ENCODE results near the gene PGLYRP2.

GRCh38 chr19:15428956-15429824 is 50.1 kb downstream of the PGLYRP2 start:
- TF ChIP-seq POLR2A (IDR thresholded peaks at IDR 0.05; ENCODE audit: extremely low read depth, insufficient read length) = no peak
- TF ChIP-seq, protein P1, sequence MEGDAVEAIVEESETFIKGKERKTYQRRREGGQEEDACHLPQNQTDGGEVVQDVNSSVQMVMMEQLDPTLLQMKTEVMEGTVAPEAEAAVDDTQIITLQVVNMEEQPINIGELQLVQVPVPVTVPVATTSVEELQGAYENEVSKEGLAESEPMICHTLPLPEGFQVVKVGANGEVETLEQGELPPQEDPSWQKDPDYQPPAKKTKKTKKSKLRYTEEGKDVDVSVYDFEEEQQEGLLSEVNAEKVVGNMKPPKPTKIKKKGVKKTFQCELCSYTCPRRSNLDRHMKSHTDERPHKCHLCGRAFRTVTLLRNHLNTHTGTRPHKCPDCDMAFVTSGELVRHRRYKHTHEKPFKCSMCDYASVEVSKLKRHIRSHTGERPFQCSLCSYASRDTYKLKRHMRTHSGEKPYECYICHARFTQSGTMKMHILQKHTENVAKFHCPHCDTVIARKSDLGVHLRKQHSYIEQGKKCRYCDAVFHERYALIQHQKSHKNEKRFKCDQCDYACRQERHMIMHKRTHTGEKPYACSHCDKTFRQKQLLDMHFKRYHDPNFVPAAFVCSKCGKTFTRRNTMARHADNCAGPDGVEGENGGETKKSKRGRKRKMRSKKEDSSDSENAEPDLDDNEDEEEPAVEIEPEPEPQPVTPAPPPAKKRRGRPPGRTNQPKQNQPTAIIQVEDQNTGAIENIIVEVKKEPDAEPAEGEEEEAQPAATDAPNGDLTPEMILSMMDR (IDR thresholded peaks at IDR 0.05; ENCODE audit: low read depth, low read length) = no peak
